NB4 (cell line): Measurements from ENCODE around the gene LMO1.
A peak's percentile ranks its signal among the peaks of the same experiment; 100 is the strongest.

Experiments
- CTCF ChIP-seq: IDR thresholded peaks from one replicate; pipeline ENCODE4 v1.5.1; 2012; ENCODE audit warnings: low read depth, low read length
- MAX ChIP-seq: IDR thresholded peaks from 2 replicates; pipeline ENCODE4 v1.6.1; 2011; ENCODE audit warnings: low read depth, low read length
- POLR2A ChIP-seq: IDR thresholded peaks from 2 replicates; pipeline ENCODE4 v1.6.1; 2011; ENCODE audit warnings: mild to moderate bottlenecking; ENCODE audit not compliant: insufficient read length; ENCODE audit errors: extremely low read depth

GRCh38 chr11:8225589-8226036 is 38.1 kb downstream of the LMO1 start:
- TF ChIP-seq CTCF (peak; percentile 89), MAX (no peak), POLR2A (no peak)
